Stimulated activated CD8-positive, alpha-beta memory T cell treated with anti-CD3 and anti-CD28 coated beads, Interleukin-2, amount 100 ng/mL, for 48 hours (primary cell): Measurements from ENCODE around the gene GHRL.
A peak's percentile ranks its signal among the peaks of the same experiment; 100 is the strongest.
"Not testable (repeated sequence)": the region's sequence is repeated elsewhere in the genome, so short reads cannot be mapped to it uniquely, and the experiment has no call there.

Experiments
- DNase-seq, 2 donors: peaks; one replicate each; pipeline ENCODE4 v3.0.0-alpha.2; 2020; ENCODE audit warnings: low read depth in 2 of 2

GHRL gene

DNA sequence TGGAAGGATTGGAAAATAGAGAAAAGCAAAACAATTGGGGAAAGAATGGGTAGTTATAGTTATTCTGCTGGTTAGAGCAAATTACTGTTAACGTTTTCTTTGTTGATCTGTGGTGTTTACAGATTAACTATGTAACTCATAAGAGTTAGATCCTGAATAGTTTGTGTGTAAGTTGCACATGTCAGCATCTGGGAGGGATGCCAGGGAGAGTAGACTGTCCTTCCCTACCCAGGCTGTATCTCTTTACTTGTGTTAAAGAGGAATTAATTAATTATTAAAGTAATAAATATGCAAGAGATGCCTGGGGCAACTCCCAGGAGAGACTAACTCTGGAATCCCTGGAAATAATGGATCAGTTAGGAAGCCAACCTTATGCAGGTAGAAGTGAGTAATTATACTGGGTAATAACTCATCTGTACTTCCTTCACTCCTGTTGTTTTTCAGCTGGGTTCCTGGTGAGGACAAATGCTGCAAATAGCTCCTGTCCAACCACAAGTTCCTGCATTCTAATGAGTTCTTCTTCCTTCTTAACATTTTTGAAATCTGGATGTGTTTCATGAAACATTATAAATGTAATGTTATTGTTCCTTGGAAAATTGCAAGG lies 18.9 kb downstream of the GHRL start:
- no peak for DNase-seq

DNA sequence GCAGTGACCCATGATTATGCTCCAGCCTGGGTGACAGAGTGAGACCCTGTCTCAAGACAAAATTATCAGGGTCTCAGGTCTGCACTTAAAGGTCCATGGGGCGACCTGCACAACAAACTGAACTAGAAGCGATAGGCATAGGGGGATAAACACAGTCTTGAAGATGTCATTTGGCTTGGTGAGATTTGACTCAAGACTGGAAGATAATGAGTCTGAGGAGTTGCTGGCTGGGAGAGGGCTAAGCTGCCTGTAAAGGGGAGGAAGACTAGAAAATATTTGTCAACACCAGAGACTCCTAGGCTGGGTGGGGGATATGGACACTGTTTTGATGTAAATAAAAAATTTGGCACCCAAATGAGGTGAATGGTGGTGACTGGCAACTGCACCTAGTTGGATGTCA lies 19.8 kb downstream of the GHRL start:
- no peak for DNase-seq

DNA sequence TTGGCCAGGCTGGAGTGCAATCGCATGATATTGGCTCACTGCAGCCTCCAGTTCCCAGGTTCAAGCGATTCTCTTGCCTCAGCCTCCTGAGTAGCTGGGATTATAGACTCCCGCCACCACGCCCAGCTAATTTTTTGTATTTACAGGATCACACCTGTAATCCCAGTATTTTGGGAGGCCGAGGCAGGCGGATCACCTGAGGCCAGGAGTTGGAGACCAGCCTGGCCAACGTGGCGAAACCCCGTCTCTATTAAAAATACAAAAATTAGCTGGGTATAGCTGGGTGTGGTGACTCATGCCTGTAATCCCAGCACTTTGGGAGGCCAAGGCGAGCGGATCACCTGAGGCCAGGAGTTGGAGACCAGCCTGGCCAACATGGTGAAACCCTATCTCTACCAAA lies 20.3 kb downstream of the GHRL start:
- DNase-seq = not testable (repeated sequence)

DNA sequence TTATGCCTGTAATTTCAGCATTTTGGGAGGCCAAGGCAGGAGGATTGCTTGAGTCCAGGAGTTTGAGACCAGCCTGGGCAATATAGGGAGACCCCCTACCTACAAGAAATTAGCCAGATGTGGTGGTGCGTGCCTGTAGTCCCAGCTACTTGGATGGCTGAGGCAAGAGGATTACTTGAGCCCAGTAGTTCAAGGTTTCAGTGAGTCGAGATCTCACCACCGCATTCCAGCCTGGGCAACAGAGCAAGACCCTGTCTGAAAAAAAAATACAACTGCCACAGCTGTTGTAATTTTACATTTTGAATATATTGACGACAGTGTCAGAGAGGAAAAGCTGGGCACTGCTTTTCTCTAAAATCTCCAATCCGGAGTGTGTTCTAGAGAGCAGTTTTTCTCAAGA lies 23.3 kb downstream of the GHRL start:
- no peak for DNase-seq

DNA sequence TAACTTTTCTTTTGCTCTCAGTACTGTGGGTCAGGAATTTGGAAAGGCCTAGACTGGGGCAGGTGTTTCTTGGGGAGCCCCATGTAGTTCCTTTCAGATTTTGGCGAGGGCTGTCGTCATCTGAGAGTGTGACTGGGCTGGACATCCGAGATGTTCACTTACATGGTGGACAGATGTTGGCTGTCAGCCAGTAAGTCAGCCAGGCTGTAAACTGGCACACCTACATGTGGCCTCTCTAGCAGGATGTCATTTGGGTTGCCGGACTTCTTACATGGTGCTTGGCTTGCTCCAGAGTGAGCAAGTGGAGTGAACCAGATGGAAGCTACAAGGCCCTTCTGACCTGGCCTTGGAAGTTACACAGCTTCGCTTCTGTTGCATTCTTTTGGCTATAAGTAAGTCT lies 23.8 kb downstream of the GHRL start:
- no peak for DNase-seq

DNA sequence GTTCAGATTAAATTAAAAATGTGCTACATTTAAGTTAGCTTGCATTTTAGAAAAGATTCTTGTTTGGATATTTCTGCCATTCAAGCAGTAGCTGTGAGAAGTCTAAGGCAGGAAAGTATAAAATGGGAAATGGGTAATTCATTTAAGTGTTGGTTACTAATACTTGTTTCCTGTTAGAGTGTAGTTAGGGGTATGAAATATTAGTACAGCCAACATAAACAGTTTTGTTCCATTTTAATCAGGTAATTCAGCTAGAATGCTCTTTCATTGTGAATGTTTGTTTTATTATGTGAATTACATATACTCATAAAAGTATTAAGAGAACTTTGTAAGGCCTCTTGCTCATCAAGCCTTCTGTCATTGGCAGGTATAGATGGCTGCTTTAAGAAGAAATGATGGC lies 24.6 kb downstream of the GHRL start:
- DNase-seq = no peak

DNA sequence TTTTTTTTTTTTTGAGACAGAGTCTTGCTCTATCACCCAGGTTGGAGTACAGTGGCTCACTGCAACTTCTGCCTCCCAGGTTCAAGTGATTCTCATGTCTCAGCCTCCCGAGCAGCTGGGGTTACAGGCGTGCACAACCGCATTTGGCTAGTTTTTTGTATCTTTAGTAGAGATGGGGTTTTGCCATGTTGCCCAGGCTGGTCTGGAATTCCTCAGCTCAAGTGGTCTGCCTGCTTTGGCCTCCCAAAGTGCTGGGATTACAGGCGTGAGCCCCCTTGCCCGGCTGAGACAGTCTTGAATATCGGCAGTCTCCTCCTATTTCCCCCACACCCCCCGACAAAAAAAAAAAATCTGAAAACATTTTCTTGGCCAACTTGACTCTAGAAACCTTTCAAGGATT lies 25.8 kb downstream of the GHRL start:
- not testable (repeated sequence) for DNase-seq

DNA sequence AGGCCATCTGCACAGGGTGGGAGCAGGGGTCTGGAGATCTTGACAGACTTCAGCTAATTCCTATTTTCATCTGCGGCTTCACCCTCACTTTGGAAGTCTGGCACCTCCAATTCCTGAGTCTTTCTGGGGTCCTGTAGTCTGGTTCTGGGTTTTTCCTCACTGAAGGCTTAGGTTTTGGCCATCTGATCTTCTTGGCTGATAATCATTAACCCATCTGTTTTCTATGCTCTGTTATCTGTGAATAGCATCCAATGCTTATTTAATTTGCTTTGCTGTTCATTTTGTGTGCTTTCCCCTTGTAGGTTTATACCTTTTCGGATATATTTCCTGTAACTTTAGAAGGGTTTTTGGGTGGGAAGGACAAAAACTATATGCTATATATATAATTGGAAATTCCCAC lies 26.9 kb downstream of the GHRL start:
- DNase-seq = no peak

DNA sequence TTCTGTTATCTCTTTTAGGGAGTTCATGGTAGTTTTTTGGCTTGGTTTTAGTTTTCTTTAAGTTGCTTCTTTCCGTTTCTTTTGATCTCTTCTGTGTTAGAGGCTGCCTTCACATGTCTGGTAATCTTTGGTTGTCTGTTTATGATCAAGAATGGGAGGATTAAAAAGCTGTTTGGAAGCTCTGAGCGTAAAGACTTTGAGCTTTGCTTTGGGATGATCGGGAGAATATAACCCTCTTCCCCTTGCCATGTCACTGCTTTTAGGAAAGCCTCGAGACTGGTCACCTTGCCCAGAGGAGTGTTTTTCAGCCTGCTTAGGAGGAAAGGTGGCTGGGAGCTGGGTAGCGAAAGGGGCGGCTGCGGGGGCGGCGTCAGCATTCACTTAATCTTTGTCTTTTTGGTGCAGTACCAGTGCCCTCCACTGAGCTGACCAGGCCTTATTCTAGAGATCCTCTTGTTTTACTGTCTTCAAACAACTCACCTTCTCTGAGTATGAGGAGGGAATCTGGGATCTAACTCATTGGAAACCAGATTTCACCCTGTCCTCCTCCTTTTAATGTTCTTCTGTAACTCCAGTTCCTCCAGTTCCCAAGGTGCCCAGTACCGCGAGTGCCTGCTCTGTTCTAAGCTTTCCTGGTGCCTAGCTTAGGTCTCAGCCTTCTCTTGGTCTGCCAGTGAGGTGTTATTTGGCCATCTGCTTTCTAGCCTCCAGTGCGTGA lies 28.9 kb downstream of the GHRL start:
- DNase-seq = peak; percentile 45 to 63

DNA sequence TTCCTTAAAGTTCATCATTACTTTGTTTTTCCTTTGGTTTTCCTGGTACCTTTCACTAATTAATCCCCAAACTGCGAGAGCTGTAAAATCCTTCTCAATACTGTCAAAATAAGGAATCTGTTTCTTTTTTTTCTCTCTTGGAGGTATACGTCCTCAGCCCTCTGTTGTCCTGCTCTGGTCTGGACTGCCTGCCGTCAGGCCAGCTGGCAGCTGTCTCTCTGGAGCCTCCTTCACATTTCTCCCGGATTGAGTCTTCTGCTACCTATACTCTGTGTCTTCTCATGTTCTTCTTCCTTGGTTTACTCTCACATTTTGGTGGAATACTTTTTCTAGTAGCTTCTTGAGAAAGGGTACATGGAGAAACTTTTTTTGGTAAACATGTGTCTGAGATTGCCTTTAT lies 30.7 kb downstream of the GHRL start:
- no peak for DNase-seq

DNA sequence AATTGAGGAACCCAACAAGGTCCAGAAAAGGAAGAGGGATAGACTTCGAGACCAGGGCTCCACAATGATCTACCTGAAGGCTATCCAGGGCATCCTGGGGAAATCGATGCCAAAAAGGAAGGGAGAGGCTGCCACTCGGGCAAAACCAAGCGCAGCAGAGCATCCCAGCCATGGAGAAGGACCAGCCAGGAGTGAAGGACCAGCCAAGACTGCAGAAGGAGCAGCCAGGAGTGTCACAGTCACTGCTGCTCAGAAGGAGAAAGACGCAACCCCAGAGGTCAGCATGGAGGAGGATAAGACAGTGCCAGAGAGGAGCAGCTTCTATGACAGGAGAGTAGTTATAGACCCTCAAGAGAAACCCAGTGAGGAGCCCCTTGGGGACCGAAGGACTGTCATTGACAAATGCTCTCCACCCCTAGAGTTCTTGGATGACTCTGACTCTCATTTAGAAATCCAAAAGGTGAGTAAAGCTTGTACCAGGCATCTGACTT lies 32.5 kb downstream of the GHRL start:
- no peak for DNase-seq

DNA sequence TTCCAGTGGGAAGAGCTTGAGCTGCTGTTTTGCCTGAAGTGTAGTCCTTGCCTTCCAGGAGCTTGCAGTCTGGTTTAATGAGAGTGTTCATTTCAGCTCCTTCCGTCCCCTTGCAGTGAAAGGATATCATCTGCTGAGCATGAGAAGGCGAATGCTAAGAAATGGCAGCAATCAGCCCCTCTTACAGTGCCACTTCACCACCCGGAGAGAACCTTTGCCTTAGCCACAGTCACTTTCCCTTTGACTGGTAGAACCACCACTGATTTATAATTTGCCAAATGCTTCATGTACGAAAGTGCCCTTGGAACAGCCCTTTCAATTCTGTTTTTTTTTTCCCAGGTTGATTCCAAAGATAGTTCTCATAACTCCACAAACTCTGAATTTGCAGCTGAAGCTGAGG lies 32.9 kb downstream of the GHRL start:
- no peak for DNase-seq

DNA sequence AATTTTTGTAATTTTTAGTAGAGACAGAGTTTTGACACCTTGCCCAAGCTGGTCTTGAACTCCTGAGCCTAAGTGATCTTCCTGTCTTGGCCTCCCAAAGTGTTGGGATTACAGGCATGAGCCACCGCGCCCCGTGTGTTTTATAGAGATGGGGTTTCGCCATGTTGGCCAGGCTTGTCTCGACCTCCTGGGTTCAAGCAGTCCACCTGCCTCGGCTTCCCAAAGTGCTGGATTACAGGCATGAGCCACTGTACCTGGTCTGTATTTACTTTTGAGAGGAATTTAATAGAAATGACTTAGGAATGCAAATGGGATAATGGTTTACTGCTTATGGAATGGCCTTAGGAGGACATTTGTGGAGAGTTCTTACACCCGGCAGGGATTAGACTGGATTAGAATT lies 33.7 kb downstream of the GHRL start:
- no peak for DNase-seq

DNA sequence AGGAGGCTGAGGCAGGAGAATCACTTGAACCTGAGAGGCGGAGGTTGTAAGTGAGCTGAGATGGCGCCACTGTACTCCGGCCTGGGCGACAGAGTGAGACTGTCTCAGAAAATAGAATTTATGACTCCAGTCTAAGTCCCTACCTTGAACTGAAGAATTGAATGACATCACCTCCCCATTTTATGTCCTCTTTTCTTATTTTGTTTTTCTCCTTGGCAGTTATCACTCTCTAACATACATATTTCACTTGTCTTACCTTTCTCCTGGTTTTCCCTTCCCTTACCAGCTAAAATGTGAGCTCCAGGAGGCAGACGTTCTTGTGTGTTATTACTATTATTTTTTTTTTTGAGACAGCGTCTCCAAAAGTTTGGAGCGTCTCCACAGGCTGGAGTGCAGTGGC lies 36.9 kb downstream of the GHRL start:
- DNase-seq = no peak

DNA sequence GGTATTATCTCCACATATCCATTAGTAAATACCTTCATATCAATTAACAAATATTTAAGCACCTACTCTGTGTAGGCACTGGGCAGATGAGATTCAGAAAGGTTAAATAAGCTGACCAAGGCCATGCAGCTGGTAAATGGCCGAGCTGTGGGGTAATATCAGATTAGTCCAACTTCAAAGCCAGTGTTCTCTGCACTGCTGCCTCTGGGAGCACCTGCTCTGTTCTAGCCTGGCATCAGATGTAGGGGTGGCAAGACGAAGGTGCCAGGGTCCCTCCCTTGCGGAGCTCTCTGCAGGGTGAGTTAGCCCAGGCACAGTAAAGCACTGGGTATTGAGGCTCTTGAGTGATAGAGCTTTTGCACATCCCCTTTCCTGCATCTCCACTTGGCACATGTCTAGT lies 39.0 kb downstream of the GHRL start:
- DNase-seq = no peak

DNA sequence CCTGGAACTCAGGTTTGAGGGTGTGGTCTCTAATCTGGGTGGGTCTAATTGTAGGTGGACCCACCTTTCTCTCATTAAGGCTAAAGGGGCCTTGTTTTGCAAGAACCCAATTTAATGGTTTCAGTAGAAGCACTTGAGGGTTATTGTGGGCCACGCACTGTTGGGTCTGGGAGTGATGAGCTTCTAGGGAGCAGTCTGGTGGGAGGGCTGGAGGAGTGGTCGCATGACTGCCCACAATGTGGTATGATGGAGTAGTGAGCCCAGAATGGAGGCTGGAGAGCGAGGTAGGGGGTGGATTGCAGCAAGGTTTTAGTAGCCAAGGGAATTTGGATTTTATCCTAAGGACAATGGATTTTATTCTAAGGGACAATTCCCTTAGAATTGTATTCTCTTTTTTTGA lies 41.7 kb downstream of the GHRL start:
- DNase-seq = no peak

DNA sequence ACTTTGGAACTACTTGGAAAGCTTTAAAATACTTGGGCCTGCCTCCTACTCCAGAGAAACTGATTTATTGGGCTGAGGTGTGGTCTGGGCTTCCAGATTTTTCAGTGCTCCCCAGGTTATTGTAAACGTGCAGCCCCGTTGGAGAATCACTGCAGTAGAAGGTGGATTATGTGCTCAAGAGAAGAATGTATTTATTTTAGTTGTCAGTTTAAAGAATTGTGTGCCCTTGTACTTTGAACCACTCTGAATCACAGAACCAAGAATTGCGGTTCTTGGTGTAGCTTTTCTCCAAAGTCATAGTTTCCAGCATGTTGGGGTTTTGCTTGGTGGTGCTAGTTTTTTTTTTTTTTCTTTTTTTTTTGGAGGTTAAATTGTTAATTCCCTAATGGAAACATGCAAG lies 42.9 kb downstream of the GHRL start:
- DNase-seq = no peak

DNA sequence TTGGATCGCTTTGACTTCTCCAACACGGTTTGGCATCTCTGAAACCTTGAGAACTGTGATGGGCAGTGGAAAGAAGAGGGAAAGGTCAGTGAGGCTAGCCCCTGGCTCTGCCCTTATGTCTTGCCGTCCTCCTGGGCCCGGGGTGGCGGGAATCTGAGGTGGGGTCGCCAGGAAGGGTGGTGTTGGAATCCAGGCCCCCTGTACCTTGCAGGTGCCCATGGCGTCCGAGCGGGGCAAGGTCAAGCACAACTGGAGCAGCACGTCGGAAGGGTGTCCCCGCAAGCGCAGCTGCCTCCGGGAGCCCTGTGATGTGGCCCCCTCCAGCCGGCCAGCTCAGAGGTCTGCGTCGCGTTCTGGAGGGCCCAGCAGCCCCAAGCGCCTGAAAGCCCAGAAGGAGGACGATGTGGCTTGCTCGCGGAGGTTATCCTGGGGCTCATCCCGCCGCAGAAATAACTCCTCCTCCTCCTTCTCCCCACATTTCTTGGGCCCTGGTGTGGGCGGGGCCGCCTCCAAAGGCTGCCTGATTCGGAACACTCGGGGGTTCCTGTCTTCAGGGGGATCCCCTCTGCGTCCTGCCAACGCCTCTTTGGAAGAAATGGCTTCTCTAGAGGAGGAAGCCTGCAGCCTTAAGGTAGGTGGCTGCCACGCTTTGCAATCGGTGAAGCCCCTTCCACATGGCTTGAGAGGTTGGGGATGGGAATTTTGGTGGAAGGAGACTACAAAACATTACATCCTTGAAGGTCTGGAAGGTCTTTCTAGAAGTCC lies 43.6 kb downstream of the GHRL start:
- peak; percentile 67 to 72 for DNase-seq

DNA sequence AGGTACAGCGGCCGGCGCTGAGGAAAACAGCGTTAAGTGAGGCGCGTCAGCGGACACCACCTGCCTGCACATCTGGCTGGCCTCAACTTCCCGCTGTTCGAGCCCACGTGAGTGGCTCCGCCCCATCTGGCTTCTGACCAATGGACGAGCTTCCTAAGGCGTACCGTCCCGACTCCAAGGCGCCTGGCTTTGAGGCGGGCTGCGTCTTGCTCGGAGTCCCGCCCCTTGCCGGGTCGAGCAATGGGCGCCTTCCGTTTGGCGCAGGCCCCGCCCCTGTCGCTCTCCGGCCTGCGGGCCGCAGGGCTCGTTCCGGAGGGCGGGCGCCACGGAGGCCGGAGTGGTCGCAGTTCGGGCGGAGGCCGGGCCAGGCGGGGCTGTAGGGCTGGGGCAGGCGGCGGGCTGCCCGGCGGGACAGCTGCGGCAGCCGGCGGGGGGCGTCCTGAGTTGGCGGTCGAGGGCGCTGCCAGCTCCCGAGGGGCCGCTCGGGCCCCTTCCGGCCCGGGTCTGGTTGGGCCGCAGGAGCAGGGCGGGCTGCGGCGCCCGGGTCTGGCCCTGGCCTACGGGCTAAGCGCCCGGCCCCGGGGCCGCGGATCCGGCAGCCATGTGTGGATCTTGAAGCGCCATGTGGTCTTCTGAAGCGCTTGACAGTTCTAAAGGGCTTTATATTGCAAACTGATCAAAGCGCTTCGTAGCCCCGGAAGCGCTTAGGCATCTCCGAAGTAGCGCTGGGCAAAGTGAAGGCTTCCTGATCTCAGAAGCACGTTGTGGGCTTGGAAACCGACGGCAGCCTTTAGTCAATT lies 44.4 kb downstream of the GHRL start, which contains the start of gene TATDN2:
Gene TATDN2 (plus strand): TSS at position 276 of the 800 bp plus-strand sequence. CDS start 742 bp downstream, outside the sequence.
- DNase-seq = peak; percentile 86 to 91

DNA sequence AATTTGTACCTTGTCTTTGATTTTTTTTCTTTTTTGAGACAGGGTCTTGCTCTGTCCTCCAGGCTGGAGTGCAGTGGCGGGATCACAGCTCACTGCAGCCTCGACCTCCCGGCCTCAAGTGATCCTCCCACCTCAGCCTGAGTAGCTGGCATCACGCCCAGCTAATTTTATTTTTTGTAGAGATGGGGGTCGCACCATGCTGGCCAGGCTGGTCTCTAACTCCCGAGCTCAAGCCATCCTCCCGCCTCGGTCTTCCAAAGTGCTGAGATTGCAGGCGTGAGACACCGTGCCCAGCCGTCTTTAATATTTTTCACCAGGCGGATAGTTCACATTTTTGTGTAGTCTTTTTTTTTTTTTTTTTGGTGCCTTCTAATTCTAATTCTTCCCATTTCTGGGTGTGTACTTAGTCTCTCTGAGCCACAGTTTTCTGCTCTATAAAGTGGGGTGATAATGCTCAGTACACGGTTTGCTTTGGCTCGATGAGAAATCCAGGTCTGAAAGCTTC lies 45.0 kb downstream of the GHRL start:
- DNase-seq = no peak

DNA sequence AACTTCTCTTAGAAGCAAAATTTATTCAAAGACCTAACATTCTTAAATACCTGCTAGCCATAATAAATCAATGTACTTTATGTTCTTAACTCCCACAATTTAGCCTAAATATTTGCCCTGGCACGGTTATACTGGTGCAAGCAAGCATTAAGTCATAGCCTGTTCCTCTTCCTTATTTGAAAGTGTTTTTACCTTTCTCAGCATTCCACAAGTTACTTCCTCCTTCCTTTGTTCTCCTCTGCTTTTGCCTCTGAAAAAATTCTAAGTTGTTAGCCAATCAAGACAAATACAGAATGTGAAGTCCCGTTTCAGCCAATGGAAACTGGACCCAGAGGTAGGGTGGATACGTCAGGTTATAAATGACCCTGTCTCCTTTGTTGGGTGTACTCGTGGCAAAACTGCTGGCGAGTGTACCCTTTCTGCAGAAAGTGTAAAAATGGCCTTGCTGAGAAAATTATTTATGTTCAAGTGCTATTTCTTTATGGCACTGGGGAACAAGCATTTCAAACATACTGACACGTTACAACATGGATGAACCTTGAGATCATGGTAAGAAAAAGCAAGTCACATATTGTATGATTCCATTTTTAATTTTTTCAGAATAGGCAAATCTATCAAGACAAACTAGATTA lies 47.5 kb downstream of the GHRL start:
- DNase-seq = no peak
